Embryonic facial prominence (tissue), 1 donor: ENCODE results near the gene RAB31.

Experiments
- DNase-seq: peaks from one replicate; pipeline ENCODE4 v3.0.0-alpha.2; 2016; ENCODE audit errors: extremely low spot score

RAB31 gene

DNA sequence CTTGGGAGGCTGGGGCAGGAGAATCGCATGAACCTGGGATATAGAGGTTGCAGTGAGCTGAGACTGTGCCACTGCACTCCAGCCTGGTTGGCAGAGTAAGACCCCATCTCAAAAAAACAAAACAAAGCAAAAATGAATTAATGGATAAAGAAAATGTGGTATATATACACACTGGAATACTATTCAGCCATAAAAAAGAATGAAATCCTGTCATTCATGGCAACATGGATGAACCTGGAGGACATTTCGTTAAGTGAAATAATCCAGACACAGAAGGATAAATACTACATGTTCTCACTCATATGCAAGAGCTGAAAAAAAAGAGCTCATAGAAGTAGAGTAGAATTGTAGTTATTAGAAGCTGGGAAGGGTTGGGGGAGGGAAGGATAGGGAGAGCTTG is 80.8 kb downstream of the RAB31 start:
- DNase-seq = no peak

GRCh38 chr18:9790261-9790660 is 82.2 kb downstream of the RAB31 start:
- DNase-seq = no peak

DNA sequence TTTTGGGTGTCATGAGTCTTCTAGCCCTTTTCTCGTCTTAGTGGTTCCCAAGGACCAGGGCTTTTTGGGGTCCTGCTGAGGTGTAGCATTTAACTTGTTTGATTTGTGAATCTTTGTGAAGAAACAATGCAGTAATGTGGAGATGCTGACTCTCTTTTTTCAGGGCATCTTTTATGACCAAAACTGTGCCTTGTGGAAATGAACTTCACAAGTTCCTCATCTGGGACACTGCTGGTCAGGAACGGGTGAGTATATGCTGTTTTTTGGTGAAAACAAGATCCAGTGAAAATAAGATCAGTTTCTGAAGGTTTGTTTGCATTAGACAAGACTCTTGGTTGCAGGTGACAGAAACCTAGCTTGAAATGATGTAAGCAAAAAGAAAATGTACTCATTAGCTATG is 83.9 kb downstream of the RAB31 start:
- no peak for DNase-seq

GRCh38 chr18:9792565-9793245 is 84.6 kb downstream of the RAB31 start:
- no peak for DNase-seq

GRCh38 chr18:9796011-9796410 is 87.9 kb downstream of the RAB31 start:
- no peak for DNase-seq

DNA sequence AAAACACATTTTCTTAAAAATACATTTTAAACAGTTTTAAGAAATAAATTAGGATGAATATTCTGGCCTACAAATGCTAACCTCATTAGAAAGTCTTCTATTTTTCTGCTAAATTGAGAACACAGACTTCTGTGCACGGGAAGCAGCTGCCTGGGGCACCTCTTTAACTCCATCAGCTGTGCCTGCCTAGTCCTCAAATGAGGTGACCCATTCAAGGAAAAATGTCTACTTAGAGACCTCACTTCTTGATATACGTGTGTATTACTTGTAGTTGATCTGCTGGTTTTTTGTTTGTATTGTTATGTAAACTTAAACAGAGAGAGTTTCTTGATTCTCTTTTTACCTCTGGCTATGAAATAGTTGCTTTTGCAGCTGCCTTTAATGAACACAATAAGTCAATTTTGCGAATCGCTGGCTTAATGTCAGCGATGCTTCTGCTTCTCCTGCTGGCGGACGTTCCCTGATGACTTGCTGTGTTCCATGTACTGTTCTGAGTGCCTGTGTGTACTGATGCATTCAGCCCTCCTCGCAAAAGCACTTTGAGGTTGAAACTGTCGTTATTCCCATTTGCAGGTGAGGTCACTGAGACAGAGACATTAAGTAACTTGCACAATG is 88.9 kb downstream of the RAB31 start:
- no peak for DNase-seq

DNA sequence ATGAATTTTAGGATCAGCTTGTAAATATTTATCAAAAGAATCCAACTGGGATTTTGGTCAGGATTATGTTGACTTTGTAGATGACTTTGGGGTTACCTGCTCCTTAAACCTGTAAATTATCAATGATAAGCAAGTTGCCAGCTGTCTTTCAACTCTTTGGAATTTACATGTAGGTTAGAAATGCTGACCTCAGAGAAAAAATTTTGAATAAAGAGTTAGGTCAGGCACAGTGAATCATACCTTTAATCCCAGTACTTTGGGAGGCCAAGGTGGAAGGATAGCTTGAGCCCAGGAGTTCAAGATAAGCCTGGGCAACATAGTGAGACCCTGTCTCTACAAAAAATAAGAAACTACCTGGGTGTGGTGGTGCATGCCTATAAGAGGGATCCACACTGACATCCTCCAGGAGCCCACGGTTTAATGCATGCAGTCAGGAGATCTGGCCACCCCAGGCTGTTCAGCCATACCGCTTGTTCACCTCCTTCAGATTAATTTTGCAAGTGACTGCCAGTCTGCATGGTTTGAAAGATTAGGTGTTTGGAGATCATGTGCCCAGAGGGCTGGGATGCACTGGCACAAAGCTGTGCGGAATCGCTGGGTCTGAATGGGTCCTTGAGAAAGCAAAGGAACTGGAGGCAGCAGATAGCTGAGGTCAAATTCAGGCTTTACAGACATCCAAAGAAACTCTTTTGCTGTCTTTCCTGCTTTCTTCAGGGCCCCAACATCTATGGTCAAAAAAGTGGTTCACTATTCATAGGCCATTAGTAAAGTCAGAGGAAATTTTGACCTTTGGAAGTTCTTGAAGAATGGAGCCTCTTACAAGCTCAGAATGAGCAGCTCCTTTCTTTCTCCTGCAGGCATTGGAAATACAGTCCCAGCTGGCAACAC is 94.3 kb downstream of the RAB31 start:
- DNase-seq = no peak

DNA sequence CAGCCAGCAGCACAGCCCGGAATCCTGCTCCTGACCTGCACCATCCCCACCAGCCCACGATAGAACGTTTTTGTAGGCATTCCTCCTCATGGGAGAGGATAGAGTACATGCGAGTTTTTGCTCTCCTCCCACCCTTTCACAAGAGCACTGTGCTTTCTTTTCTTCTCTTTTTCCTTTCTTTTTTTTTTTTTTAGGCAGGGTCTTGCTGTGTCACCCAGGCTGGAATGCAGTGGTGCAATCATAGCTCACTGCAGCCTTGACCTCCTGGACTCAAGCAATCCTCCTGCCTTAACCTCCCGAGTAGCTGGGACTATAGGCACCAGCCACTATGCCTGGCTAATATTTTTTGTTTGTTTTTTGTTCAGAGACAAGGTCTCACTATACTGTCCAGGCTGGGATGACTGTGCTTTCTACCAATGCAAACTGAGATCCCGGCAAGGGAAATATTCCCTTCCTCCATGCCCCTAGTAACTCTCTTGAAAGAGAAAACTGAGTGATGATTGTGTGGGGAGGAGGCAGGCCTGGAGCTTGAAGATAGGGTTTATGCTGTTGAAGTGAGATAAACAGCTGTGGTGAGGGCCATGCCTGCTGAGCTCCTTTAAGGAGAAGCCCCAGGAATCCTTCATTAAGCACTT is 95.1 kb downstream of the RAB31 start:
- no peak for DNase-seq

- DNase-seq = no peak
Observed at GRCh38 chr18:9803698-9804516, 95.8 kb downstream of the RAB31 start.

GRCh38 chr18:9804517-9805104 is 96.5 kb downstream of the RAB31 start:
- DNase-seq = no peak

DNA sequence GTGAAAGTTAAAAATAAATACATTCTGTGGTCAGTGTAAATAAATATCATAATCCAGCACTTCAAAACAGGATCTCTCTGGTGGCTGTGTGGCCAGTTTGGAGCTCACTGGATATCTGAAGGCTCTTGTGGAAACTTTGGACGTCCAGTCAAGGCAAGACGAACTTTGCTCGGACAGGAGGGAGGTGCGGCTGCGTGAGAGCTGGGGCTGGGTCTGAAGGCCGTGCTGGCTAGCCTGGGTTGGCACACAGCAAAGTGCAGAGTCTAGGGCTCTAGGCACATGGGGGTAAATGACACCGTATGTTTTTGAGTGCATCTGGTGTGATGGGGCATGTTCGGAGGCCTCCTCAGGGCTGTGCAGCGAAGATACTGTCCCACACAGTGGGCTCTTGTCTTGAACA is 98.8 kb downstream of the RAB31 start:
- no peak for DNase-seq

GRCh38 chr18:9808295-9809241 is 100.5 kb downstream of the RAB31 start:
- DNase-seq = peak; percentile 50

DNA sequence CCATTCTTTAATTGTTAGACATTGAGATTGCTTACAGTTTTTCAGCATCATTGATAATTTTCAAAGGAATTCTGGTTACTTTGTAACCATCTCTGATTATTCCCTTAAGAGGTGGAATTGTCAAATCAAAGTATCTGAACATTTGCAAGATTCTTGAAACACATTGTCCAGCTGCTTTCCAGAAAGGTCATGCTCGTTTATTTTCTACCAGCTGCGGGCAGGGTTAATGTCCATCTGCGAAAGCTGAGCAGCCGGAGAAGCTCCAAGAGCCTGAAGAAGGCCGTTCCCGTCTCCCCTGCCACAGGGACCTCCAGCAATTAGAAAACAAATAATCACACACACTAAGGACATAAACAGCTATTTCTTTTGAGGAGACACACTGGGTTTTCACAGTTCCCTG is 101.6 kb downstream of the RAB31 start:
- no peak for DNase-seq

DNA sequence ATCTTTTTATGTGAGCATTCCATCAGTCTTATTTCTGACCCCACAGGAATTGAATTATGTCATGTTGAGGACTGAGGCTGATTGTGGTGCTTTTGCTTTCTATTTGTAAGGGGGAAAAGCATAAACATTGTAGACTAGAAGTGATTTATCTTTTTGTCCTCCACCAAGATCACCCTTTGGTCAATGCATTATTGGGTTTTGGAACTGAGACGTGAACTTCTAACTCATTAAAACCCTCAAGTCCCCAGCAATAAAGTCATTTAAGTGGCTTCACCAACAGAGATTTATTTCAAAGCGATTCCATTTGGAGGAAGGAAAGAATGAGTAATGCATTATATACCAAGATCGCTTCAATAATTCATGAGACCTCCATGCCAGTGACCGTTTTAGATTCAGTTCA is 102.2 kb downstream of the RAB31 start:
- no peak for DNase-seq

DNA sequence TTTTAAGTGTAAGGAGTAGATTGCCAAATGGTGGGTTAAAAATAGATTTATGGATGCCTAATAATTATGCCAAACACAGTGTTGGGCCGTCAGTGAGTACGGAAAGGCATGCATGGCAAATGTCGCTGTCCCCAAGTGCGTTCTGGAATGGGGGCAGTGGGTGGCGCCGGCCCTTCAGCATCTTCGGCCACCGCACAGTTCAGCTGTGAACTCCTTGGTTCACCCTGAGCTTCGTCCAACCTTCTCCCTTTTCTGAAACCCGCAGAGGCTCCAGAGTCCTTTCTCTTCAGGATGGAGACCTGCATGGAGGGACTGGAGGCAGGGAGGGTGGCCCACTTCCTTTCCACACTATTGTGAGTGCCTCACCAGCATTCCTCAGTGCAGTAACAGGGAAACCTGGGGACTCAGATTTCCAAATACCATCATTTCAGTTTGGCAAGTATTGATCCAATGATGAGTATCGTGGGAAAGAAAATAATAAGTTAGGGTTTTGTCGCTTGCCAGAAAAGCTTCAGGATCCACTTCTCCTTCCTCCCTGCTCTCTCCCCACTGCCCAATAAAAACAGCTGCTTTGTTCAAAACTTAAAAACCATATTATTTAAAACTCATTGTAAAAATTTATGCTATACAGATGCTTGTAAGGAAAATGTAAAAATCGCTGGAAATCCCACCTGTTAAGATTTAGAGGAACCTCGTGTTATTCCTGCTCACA is 103.0 kb downstream of the RAB31 start:
- DNase-seq = no peak

- no peak for DNase-seq
Observed at GRCh38 chr18:9811978-9812377, 103.9 kb downstream of the RAB31 start.

DNA sequence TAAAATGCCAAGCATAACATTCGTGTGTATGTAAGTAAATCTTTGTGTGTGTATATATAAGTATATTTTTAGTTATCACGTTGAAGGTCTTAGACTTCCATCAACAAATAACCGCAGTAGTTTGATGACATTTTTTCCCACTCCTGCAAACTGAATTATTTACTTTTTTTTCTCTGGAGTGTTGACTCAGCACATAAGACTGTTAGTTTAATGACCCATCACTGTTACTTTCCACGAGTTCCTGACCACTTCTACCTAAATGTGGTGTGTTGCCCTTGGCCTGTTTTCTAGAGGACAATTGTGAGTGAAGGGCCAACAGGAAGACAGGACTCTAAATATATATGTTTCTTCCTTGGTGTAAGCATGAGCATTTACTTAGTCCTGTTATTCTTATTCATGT is 106.3 kb downstream of the RAB31 start:
- no peak for DNase-seq

GRCh38 chr18:9817286-9817685 is 109.2 kb downstream of the RAB31 start:
- no peak for DNase-seq

DNA sequence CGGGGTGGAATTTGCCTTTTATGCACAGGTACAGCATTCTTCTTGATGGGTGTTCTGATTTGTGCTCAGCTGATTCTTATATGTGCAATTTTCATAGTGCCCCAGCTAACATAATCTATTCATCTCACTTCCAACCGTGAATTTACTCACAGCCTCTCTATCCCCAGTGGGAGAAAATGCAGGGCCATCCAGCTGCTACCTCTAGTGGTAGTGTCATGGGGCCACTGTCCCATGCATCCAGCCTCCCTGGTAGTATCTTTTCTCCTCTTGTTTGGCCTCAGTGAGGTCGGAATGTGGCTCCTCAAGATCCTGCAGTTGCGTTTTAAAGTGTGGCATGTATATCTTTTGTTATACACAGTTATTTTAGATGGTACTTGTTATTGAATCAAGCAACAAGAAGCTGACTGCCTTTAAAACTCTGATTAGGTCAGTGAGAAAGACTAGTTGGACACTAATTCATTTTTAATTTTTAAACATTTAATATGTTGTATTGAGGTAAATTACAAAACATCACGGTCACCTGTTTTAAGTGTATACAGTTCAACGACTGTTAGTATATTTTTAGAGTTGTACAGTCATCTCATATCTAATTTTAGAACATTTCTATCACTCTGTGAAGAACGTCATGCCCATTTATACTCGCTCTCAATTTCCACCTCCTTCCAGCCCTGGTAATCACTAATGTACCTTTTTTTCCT is 109.8 kb downstream of the RAB31 start:
- no peak for DNase-seq
